ENCODE data around the gene ARHGAP31.

ARHGAP31 gene

DNA sequence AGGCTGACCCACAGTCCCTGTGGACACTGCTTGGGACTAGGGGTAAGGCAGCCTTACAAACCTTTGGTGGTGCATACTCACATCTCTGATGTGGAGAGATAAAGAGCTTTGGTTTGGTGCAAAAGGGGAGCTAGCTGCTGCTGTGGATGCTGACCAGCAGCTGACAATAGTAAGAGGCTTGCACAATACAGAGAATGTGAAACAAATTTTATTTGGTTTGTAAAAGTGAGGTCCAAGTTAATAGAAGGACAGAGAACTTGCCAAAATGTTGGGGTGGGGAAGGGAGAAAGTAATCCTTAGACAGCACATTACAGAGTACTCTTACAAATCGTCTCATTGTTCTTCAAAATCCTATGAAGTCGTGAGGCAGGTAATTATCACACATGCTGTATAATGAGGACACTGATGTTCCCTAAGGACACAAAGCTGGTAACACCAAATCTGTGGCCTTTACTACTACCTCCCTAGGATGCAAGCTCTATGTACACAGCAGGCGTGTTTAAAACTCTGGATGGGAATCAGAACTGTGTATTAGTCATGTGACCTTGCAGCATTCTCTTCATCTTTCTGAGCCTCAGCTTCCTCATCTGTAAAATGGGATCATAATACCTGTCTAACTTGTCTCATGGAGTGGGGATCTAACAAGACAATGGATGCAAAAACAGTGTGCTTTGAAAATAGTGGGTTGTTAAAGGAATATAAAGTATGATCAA lies 21.6 kb downstream of the ARHGAP31 start:
- H4K20me1 ChIP-seq (ENCODE audit: control insufficient read depth, insufficient read depth, low read depth, low read length), result no peaks in the 10 kb centered on the region
- peaks cover 11% of the 10 kb centered on the region for H3K27me3 ChIP-seq (ENCODE audit: control insufficient read depth, low read length)
- H3F3A ChIP-seq (ENCODE audit: control insufficient read depth, insufficient read depth), result no peaks in the 10 kb centered on the region
- H3K36me3 ChIP-seq (ENCODE audit: control insufficient read depth, low read length), result no peaks in the 10 kb centered on the region
- H3K79me2 ChIP-seq (ENCODE audit: control insufficient read depth, low read length), result no peaks in the 10 kb centered on the region
- H3K9me2 ChIP-seq (replicated peaks; ENCODE audit: control insufficient read depth, low read length), result no peaks in the 10 kb centered on the region
- H3K4me2 ChIP-seq (ENCODE audit: low read length), result no peak overlapping the region
- no peak overlapping the region for H3K27ac ChIP-seq (ENCODE audit: low read depth, low read length)
- H3K4me3 ChIP-seq (ENCODE audit: low read length), result no peak overlapping the region
- TF ChIP-seq EZH2phosphoT487 (IDR thresholded peaks at IDR 0.05; ENCODE audit: borderline replicate concordance, low read length) (no peak), CTCF (IDR thresholded peaks at IDR 0.05; ENCODE audit: low read depth, low read length, poor library complexity, severe bottlenecking) (no peak)
- no peaks in the 10 kb centered on the region for H3K9me3 ChIP-seq (ENCODE audit: control insufficient read depth, insufficient read depth, low read length)
- H3K4me1 ChIP-seq (ENCODE audit: control insufficient read depth, low read length), result no peaks in the 10 kb centered on the region

- Histone ChIP-seq H3K4me1 (ENCODE audit: control insufficient read depth, low read length) (no peaks in the 10 kb centered on the region), H3K4me2 (ENCODE audit: low read length) (no peak overlapping the region), H3K79me2 (ENCODE audit: control insufficient read depth, low read length) (no peaks in the 10 kb centered on the region)
Observed at GRCh38 chr3:119316313-119316670, 22.1 kb downstream of the ARHGAP31 start.

GRCh38 chr3:119318876-119319275 lies 24.7 kb downstream of the ARHGAP31 start:
- Histone ChIP-seq H3K27me3 (ENCODE audit: control insufficient read depth, low read length) (peaks cover 5% of the 10 kb centered on the region), H3K27ac (ENCODE audit: low read depth, low read length) (no peak overlapping the region), H4K20me1 (ENCODE audit: control insufficient read depth, insufficient read depth, low read depth, low read length) (no peaks in the 10 kb centered on the region), H3K36me3 (ENCODE audit: control insufficient read depth, low read length) (no peaks in the 10 kb centered on the region), H3K9me2 (replicated peaks; ENCODE audit: control insufficient read depth, low read length) (no peaks in the 10 kb centered on the region), H3K4me2 (ENCODE audit: low read length) (no peak overlapping the region), H3K9me3 (ENCODE audit: control insufficient read depth, insufficient read depth, low read length) (no peaks in the 10 kb centered on the region), H3K4me1 (ENCODE audit: control insufficient read depth, low read length) (peaks cover 21% of the 10 kb centered on the region), H3K4me3 (ENCODE audit: low read length) (no peak overlapping the region), H3F3A (ENCODE audit: control insufficient read depth, insufficient read depth) (no peaks in the 10 kb centered on the region), H3K79me2 (ENCODE audit: control insufficient read depth, low read length) (no peaks in the 10 kb centered on the region)
- no peak for TF ChIP-seq CTCF (IDR thresholded peaks at IDR 0.05; ENCODE audit: low read depth, low read length, poor library complexity, severe bottlenecking)
- no peak for TF ChIP-seq EZH2phosphoT487 (IDR thresholded peaks at IDR 0.05; ENCODE audit: borderline replicate concordance, low read length)

More at GRCh38 chr3:119316313-119316670, 22.1 kb downstream of the ARHGAP31 start:
- H3K4me3 ChIP-seq (ENCODE audit: low read length), result no peak overlapping the region
- TF ChIP-seq EZH2phosphoT487 (IDR thresholded peaks at IDR 0.05; ENCODE audit: borderline replicate concordance, low read length), result no peak
- no peak for TF ChIP-seq CTCF (IDR thresholded peaks at IDR 0.05; ENCODE audit: low read depth, low read length, poor library complexity, severe bottlenecking)
- no peaks in the 10 kb centered on the region for H4K20me1 ChIP-seq (ENCODE audit: control insufficient read depth, insufficient read depth, low read depth, low read length)
- H3K9me2 ChIP-seq (replicated peaks; ENCODE audit: control insufficient read depth, low read length), result no peaks in the 10 kb centered on the region
- H3K36me3 ChIP-seq (ENCODE audit: control insufficient read depth, low read length), result no peaks in the 10 kb centered on the region
- no peaks in the 10 kb centered on the region for H3K9me3 ChIP-seq (ENCODE audit: control insufficient read depth, insufficient read depth, low read length)
- no peak overlapping the region for H3K27ac ChIP-seq (ENCODE audit: low read depth, low read length)
- no peaks in the 10 kb centered on the region for H3F3A ChIP-seq (ENCODE audit: control insufficient read depth, insufficient read depth)
- peaks cover 11% of the 10 kb centered on the region for H3K27me3 ChIP-seq (ENCODE audit: control insufficient read depth, low read length)
